Measurements from ENCODE around the gene ZNF578.
"Not testable (repeated sequence)": the region's sequence is repeated elsewhere in the genome, so short reads cannot be mapped to it uniquely, and the experiment has no call there.

ZNF578 gene

GRCh38 chr19:52453324-52454094 lies at the start of gene ZNF578:
ZNF578 (plus strand) TSS chr19:52453553; CDS start chr19:52501846, 48,293 bp downstream.
- DNase-seq: no peak

DNA sequence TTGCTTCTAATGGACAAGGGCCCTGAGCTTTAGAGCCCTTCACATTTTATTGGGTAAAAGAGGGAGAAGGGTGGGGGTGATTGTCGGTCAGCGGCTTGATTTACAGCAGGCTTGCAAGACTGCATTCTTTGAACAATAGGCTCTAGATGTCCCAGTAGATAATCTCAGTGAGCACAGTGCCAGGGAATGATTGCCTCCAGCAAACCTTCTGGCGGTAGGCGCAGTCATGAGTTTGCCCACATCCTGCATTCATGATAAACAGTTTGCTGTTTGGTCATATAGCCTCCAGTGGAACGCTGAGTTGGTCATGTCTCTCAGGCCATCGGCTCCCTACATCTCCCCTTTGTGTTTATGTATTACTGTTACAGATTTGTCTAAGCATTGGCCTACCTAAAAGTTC lies 43.1 kb upstream of the ZNF578 start:
- DNase-seq: no peak

DNA sequence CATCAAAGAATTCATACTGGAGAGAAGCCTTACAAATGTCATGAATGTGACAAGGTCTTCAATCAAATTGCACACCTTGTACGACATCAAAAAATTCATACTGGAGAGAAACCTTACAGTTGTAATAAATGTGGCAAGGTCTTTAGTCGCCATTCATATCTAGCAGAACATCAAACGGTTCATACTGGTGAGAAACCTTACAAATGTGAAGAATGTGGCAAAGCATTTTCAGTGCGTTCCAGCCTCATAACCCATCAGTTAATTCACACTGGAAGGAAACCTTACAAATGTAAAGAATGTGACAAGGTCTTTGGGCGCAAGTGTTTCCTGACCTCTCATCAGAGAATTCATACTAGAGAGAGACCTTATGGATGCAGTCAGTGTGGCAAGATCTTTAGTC lies 37.6 kb upstream of the ZNF578 start:
- DNase-seq: no peak

DNA sequence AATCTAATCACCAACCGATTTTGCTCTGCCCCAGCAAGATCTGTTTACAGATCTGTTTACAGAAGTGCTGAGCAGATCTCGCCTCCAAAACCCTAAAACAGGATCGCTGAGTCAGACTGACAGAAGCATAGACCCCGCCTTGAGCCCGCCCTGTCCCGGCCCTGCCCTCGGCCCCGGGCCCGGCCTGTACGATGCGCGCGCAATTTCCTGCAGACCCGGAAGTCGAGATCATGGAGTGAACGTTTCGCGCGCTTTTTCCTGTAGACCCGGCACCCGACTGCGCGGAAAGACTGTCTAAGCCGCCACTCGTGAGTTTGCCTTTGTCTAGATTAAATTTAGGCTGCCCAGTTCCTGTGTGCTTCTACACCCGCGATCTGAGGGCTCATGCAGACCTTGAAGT lies 24.4 kb upstream of the ZNF578 start, which contains the start of gene ZNF534:
Gene ZNF534 (plus strand): TSS at position 212 of the 400 bp plus-strand sequence. CDS start 2,327 bp downstream, outside the sequence.
- DNase-seq: no peak

GRCh38 chr19:52442179-52442578 lies 11.2 kb upstream of the ZNF578 start:
- DNase-seq: no peak

DNA sequence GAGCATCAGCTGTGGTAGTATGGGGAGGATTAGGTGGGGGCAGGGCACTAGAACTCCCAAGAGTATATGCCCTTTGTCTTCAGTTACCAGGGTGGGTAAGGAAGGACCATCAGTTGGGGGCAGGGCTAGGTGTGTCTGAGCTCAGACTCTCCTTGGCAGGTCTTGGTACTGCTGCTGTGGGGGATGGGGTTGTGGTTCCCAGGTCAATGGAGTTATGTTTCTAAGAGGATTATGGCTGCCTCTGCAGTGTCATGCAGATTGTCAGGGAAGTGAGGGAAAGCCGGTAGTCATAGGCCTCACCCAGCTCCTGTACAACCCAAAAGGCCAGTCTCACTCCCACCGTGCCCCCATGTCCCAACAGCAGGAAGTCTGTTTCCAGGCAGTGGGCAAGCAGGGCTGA lies 8.8 kb upstream of the ZNF578 start:
- DNase-seq: no peak

- DNase-seq: no peak
Measured at GRCh38 chr19:52451241-52451640, 2.1 kb upstream of the ZNF578 start.

GRCh38 chr19:52464798-52465470 lies 11.6 kb downstream of the ZNF578 start:
- DNase-seq: no peak

DNA sequence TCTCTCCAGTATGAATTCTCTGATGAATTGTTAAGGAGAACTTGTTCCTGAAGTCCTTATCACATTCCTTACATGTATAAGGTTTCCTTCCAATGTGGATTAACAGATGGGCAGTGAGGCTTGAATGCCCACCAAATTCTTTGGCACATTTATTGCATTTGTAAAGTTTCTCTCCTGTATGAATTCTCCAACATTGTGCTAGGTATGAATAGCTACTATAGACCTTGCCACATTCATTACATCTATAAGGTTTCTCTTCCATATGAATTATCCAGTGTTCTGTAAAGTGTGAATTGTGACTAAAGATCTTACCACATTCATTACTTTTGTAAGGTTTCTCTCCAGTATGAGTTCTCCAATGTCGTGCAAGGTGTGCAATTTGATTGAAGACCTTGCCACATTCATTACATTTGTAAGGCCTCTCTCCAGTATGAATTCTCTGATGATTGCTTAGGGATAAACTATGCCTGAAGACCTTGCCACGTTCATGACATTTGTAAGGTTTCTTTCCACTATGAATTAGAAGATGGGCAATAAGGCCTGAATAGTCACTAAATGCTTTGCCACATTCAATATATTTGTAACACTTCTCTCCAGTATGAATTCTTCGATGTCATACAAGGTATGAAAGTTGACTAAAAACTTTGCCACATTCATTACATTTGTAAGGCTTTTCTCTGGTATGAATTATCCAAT lies 20.4 kb downstream of the ZNF578 start:
- DNase-seq: no peak

- no peak for DNase-seq
Measured at GRCh38 chr19:52474351-52475127, 21.2 kb downstream of the ZNF578 start.

GRCh38 chr19:52484111-52484743 lies 30.9 kb downstream of the ZNF578 start:
- not testable (repeated sequence) for DNase-seq

GRCh38 chr19:52485064-52485463 lies 31.7 kb downstream of the ZNF578 start:
- not testable (repeated sequence) for DNase-seq

DNA sequence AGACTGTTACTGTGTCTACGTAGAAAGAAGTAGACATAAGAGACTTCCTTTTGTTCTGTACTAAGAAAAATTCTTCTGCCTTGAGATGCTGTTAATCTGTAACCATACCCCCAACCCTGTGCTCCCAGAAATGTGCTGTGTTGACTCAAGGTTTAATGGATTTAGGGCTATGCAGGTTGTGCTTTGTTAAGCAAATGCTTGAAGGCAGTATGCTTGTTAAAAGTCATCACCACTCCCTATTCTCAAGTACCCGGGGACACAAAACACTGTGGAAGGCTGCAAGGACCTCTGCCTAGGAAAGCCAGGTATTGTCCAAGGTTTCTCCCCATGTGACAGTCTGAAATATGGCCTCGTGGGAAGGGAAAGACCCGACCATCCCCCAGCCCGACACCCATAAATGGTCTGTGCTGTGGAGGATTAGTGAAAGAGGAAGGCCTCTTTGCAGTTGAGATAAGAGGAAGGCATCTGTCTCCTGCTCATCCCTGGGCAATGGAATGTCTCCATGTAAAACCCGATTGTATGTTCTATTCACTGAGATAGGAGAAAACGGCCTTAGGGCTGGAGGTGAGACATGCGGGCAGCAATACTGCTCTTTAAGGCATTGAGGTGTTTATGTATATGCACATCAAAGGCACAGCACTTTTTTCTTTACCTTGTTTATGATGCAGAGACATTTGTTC lies 32.3 kb downstream of the ZNF578 start:
- not testable (repeated sequence) for DNase-seq

DNA sequence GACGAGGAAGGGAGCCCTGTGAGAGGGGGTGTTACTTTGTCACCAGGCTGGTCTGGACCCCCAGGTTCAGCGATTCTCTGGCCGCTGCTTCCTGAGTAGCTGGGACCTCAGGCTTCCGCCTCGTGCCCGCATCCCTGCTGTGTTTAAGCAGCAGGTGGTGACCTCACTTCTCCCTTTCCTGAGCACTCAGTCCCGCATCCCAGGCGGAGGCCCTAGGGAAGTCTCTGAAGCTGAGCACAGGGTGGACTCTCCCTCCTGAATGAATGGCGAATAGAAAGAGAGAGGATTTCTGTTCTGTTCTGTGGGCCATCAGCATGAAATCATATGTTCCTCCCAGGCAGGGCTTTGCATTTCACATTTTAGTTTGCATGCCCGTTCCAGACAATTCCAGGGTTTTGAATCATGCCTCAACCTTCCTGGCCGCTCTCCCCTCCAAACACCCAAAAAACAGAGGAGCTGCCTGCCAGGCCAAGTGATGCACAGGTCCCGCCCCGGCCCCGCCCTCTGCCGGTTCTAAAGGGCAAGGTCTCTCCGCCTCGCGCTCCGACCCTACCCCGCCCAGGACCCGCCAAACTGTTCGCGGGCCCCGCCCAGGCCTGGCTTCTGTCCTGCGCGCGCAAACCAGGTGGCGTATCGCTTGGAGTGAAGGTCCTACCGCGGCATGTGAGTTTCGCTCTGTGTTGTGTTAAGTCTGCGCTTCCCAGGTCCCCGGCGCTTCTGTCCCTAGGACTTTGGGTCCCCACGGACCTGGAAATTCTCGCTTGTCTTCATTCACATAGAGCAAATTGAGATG lies 39.0 kb downstream of the ZNF578 start:
- DNase-seq: no peak

- no peak for DNase-seq
Measured at GRCh38 chr19:52492994-52493470, 39.7 kb downstream of the ZNF578 start.

DNA sequence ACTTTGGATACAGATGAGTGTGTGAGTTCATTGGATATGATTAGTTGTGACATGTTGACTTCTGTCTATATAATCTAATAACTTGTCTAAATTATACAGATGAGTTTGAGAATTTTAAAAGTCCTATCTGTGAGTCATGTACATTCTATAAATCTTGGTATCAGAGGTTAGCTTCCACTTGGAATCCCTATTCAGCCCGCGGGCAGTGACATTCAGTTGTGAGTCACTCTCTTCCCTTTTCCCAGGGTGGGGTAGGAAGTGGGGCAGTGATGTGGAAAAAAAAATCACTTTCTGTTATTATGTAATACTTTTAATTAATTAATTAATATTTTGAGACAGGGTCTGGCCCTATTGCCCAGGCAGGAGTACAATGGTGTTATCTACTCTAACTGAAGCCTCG lies 41.2 kb downstream of the ZNF578 start:
- no peak for DNase-seq

DNA sequence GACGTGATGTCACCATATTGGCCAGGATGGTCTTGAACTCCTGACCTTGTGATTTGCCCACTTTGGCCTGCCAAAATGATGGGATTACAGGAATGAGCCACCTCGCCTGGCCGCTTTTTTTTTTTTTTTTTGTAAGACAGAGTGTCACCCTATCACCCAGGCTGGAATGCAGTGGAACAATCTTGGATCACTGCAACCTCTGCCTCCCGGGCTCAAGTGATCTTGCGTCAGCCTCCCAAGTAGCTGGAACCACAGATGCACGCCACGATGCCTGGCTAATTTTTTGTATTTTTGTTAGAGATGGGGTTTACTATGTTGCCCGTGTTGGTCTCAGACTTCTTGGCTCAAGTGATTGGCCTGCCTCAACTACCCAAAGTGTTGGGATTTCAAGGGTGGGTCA lies 45.2 kb downstream of the ZNF578 start:
- no peak for DNase-seq

- DNase-seq: not testable (repeated sequence)
Measured at GRCh38 chr19:52500474-52500873, 47.1 kb downstream of the ZNF578 start.

DNA sequence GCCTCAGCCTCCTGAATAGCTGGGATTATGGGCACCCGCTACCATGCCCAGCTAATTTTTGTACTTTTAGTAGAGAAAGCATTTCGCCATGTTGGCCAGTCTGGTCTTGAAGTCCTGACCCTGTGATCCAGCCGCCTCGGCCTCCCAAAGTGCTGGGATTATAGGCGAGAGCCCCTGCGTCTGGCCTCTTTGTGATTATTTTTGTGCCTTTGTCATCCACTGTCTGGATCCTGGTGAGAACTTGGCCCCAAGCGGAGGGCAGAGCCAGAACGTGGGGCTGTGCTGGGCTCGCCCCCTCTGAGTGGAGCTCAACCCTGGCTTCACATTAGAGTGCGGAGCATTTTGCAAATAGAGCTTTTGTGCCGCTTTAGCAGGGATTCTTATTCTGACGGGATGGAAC lies 47.6 kb downstream of the ZNF578 start:
- not testable (repeated sequence) for DNase-seq

DNA sequence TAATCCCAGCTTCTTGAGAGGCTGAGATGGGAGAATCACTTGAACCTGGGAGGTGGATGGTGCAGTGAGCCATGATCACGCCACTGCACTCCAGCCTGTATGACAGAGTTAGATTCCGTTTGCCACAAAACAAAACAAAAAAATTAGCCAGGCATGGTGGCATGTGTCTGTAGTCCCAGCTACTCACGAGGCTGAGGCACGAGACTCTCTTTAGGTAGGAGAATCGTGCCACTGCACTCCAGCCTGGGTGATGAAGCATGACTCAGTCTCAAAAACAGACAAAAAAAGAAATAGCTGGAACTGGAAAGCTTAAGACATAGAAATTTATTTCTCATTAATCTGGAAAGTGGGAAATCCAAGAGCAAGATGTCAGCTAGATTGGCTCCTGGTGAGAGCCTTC lies 53.9 kb downstream of the ZNF578 start:
- no peak for DNase-seq

DNA sequence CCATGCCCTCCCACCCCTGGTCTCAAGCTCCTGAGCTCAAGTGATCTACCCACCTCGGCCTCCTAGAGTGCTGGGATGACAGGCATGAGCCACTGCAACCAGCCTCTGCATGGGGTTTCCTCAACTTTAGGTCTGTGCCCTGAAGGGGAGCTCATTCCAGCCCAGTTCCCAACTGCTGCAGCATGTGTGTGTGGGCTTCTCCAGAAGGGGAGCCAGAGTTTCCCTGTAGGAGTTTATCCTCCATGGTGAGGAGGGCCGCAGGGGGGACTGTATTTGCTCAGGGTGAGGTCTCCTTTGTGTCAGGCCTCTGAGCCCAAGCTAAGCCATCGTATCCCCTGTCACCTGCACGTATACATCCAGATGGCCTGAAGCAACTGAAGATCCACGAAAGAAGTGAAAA lies 62.8 kb downstream of the ZNF578 start:
- no peak for DNase-seq
